ENCODE data around the gene ADAM17. TPM values are rescaled to one million over a fixed set of nuclear protein-coding genes. Genes with fewer than 3 reads are reported as not detected.

Gene ADAM17
- total and polyA plus RNA-seq, 7 donors: 3.2 to 17.6 (median 12.8) TPM

DNA sequence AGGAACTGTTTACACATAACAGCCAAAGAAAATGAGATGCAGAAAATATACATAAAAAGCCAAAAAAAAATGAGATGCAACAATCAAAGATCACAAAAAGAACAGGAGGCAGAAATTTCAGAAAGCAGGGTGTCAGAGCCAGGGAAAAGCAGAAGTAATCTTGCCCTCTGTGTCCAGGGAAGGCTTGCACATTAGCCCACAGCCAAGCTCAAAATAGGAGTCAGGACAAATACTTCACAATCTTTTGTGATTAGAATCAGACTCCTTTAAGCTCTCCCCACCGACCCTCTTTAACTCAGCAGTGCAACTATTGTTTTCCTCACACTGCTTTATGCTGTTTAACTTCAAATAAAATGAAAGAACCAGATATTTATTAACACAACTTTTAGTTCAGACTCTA is 46.7 kb downstream of the ADAM17 start:
- Histone ChIP-seq H3K27me3 (no peaks in the 10 kb centered on the region), H3K4me3 (no peak overlapping the region), H3K4me1 (no peaks in the 10 kb centered on the region), H3K27ac (no peak overlapping the region), H3K36me3 (peaks cover 0 to 69% (median 8%) of the 10 kb centered on the region in 4 donors), H3K9me3 (no peaks in the 10 kb centered on the region)
- TF ChIP-seq EP300 (IDR thresholded peaks at IDR 0.05) (no peak), POLR2A (IDR thresholded peaks at IDR 0.05) (no peak), POLR2AphosphoS5 (IDR thresholded peaks at IDR 0.05) (no peak)
- TF ChIP-seq, protein P1, sequence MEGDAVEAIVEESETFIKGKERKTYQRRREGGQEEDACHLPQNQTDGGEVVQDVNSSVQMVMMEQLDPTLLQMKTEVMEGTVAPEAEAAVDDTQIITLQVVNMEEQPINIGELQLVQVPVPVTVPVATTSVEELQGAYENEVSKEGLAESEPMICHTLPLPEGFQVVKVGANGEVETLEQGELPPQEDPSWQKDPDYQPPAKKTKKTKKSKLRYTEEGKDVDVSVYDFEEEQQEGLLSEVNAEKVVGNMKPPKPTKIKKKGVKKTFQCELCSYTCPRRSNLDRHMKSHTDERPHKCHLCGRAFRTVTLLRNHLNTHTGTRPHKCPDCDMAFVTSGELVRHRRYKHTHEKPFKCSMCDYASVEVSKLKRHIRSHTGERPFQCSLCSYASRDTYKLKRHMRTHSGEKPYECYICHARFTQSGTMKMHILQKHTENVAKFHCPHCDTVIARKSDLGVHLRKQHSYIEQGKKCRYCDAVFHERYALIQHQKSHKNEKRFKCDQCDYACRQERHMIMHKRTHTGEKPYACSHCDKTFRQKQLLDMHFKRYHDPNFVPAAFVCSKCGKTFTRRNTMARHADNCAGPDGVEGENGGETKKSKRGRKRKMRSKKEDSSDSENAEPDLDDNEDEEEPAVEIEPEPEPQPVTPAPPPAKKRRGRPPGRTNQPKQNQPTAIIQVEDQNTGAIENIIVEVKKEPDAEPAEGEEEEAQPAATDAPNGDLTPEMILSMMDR (IDR thresholded peaks at IDR 0.05): no peak
- intact Hi-C loops (cut with DNase I): no loop called here
- 38 to 47% methylated on average over 1 of the region's 1 CpG for WGBS, 2 donors
- DNase-seq: no peak

DNA sequence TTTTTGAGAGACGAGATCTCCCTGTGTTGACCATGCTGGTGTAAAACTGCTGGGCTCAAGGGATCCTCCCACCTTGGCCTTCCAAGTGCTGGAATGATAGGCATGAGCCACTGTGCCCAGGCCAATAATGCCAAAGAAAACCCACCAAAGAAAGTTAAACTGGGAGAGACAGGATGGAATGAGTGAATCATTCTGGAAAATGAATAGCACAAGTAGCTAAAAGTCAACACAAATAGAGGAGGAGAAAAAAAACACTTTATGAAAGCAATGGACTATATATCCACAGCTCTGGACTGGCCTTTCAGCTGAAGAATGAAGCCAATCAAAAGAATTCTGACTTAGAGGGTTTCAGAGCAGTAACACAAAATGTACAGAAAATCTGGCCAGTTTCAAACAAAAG is 57.4 kb downstream of the ADAM17 start:
- Histone ChIP-seq H3K36me3 (peaks cover 0 to 64% (median 36%) of the 10 kb centered on the region in 4 donors), H3K9me3 (no peaks in the 10 kb centered on the region), H3K4me3 (no peak overlapping the region), H3K4me1 (peaks cover 0 to 12% (median 9%) of the 10 kb centered on the region in 4 donors), H3K27ac (peak overlapping the region in 1 of 4 donors; percentile 5), H3K27me3 (no peaks in the 10 kb centered on the region)
- TF ChIP-seq, protein P1 (IDR thresholded peaks at IDR 0.05): no peak
- TF ChIP-seq POLR2A (IDR thresholded peaks at IDR 0.05): no peak
- no peak for TF ChIP-seq POLR2AphosphoS5 (IDR thresholded peaks at IDR 0.05)
- no peak for TF ChIP-seq EP300 (IDR thresholded peaks at IDR 0.05)
- 78 to 90% methylated on average over 1 of the region's 1 CpG for WGBS, 2 donors
- no peak for DNase-seq
- intact Hi-C loops (cut with DNase I): no loop called here

- Histone ChIP-seq H3K27ac (no peak overlapping the region), H3K4me1 (peaks cover 0 to 12% (median 9%) of the 10 kb centered on the region in 4 donors), H3K27me3 (no peaks in the 10 kb centered on the region), H3K9me3 (no peaks in the 10 kb centered on the region), H3K36me3 (peaks cover 0 to 66% (median 42%) of the 10 kb centered on the region in 4 donors), H3K4me3 (no peak overlapping the region)
- intact Hi-C loops (cut with DNase I): no loop called here
- no peak for DNase-seq
- TF ChIP-seq, protein P1 (IDR thresholded peaks at IDR 0.05): no peak
- no peak for TF ChIP-seq POLR2A (IDR thresholded peaks at IDR 0.05)
- no peak for TF ChIP-seq EP300 (IDR thresholded peaks at IDR 0.05)
- no peak for TF ChIP-seq POLR2AphosphoS5 (IDR thresholded peaks at IDR 0.05)
- 46 to 82% methylated on average over 4 of the region's 4 CpGs for WGBS, 2 donors
Observed at GRCh38 chr2:9497017-9497416, 58.6 kb downstream of the ADAM17 start.

GRCh38 chr2:9494081-9494480 is 61.5 kb downstream of the ADAM17 start:
- Histone ChIP-seq H3K4me1 (peaks cover 0 to 12% (median 9%) of the 10 kb centered on the region in 4 donors), H3K36me3 (peaks cover 9 to 83% (median 63%) of the 10 kb centered on the region in 4 donors), H3K27me3 (no peaks in the 10 kb centered on the region), H3K9me3 (no peaks in the 10 kb centered on the region), H3K27ac (no peak overlapping the region), H3K4me3 (no peak overlapping the region)
- 90 to 97% methylated on average over 1 of the region's 1 CpG for WGBS, 2 donors
- DNase-seq: no peak
- intact Hi-C loops (cut with DNase I): no loop called here
- TF ChIP-seq EP300 (IDR thresholded peaks at IDR 0.05) (no peak), POLR2AphosphoS5 (IDR thresholded peaks at IDR 0.05) (no peak), POLR2A (IDR thresholded peaks at IDR 0.05) (no peak)
- TF ChIP-seq, protein P1 (IDR thresholded peaks at IDR 0.05): no peak

DNA sequence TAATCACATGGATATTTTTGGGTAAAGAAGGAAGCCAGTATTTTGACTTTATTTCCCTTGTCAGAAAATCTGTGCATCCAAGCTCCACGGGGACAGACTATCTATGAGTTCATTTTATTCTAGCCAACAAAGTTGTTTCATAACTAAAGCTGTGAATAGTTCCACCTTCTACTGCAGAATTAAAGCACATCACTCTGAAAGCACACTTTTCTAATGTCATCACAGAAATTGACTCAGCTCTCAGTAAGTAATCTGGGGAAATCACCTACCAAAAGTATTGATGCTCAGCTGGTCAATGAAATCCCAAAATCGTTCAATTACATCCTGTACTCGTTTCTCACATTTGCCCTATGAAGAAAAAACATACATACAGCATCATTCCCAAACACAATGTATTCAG is 62.2 kb downstream of the ADAM17 start:
- Histone ChIP-seq H3K36me3 (peaks cover 11 to 89% (median 66%) of the 10 kb centered on the region in 4 donors), H3K4me3 (no peak overlapping the region), H3K9me3 (no peaks in the 10 kb centered on the region), H3K4me1 (peaks cover 0 to 8% (median 6%) of the 10 kb centered on the region in 4 donors), H3K27ac (no peak overlapping the region), H3K27me3 (no peaks in the 10 kb centered on the region)
- intact Hi-C loops (cut with DNase I): no loop called here
- WGBS, 2 donors: 80 to 85% methylated on average over 3 of the region's 3 CpGs
- no peak for DNase-seq
- no peak for TF ChIP-seq POLR2AphosphoS5 (IDR thresholded peaks at IDR 0.05)
- TF ChIP-seq EP300 (IDR thresholded peaks at IDR 0.05): no peak
